ENCODE measurements around the gene MISP. TPM values are rescaled to one million over a fixed set of nuclear protein-coding genes. Genes with fewer than 3 reads are reported as not detected.

Gene MISP
- polyA plus RNA-seq, 2 of the 4 experiments (the other 2 are of a cell fraction) = 46.5 to 62.7 TPM

GRCh38 chr19:795691-796581 is 45.0 kb downstream of the MISP start:
- ATAC-seq = no peak
- no peak for TF ChIP-seq MAZ (IDR thresholded peaks at IDR 0.05; ENCODE audit: borderline replicate concordance, low read depth, low read length)
- no peak for TF ChIP-seq PHF8 (IDR thresholded peaks at IDR 0.05; ENCODE audit: borderline replicate concordance, low read depth)
- TF ChIP-seq ZSCAN20 (CRISPR knock-in tag; IDR thresholded peaks at IDR 0.05) = no peak
- no peak; the same call in 1 of the 2 replicates for TF ChIP-seq CHD4 (IDR thresholded peaks at IDR 0.05; ENCODE audit: borderline replicate concordance)
- no peak for TF ChIP-seq HEYL (CRISPR knock-in tag; IDR thresholded peaks at IDR 0.05)
- no peak for TF ChIP-seq POLR2AphosphoS2 (conservative IDR thresholded peaks at IDR 0.05; ENCODE audit: low read length)
- no peak for TF ChIP-seq RAD21 (conservative IDR thresholded peaks at IDR 0.05 in 1 of 2, IDR thresholded peaks at IDR 0.05 in 1 of 2)
- TF ChIP-seq RNF2 (IDR thresholded peaks at IDR 0.05; ENCODE audit: borderline replicate concordance, low read depth) = no peak
- TF ChIP-seq KDM5A (IDR thresholded peaks at IDR 0.05) = no peak
- TF ChIP-seq PBX3 (IDR thresholded peaks at IDR 0.05) = no peak
- no peak for TF ChIP-seq FOXS1 (CRISPR knock-in tag; IDR thresholded peaks at IDR 0.05)
- no peak for TF ChIP-seq USF2 (IDR thresholded peaks at IDR 0.05)
- no peaks in the 10 kb centered on the region for H3K9me3 ChIP-seq
- H3K4me3 ChIP-seq = peak overlapping the region; percentile 53
- ChIA-PET POLR2A (no interaction called here), CTCF (interaction anchor here (1.1 kb wide), 1 partner anchor 25 kb away, joined by 4 read pairs; no protein-coding TSS in a partner anchor)
- peak overlapping the region; percentile 87 to 97 for H3K27ac ChIP-seq
- WGBS (ENCODE audit: missing lambda C conversion rate) = 91% methylated on average over 12 of the region's 39 CpGs
- DNase-seq (ENCODE audit: low read depth in 1 of 2, low spot score in 1 of 2) = no peak
- peak overlapping the region; percentile 99 for H3K4me2 ChIP-seq
- FAIRE-seq = no peak
- peaks cover 40% of the 10 kb centered on the region for H3K4me1 ChIP-seq

GRCh38 chr19:796692-797527 is 46.0 kb downstream of the MISP start, which contains the start of gene PTBP1:
TSS of gene PTBP1 (plus strand) at chr19:797452. CDS start at chr19:797498, 46 bp downstream.
- ChIA-PET POLR2A (interaction anchor here (0.7 kb wide), 1 partner anchor 28 kb away, joined by 3 read pairs; no protein-coding TSS in a partner anchor), CTCF (interaction anchor here (1.1 kb wide), 1 partner anchor 26 kb away, joined by 4 read pairs; no protein-coding TSS in a partner anchor)
- TF ChIP-seq ZNF302 (CRISPR knock-in tag; IDR thresholded peaks at IDR 0.05) (no peak), HES2 (IDR thresholded peaks at IDR 0.05) (no peak), RAD21 (conservative IDR thresholded peaks at IDR 0.05 in 1 of 2, IDR thresholded peaks at IDR 0.05 in 1 of 2) (no peak), MAZ (IDR thresholded peaks at IDR 0.05; ENCODE audit: borderline replicate concordance, low read depth, low read length) (no peak), NPAS2 (CRISPR knock-in tag; IDR thresholded peaks at IDR 0.05; ENCODE audit: borderline replicate concordance) (peak; percentile 75; the same call in 1 of the 2 replicates), FOSL2 (IDR thresholded peaks at IDR 0.05) (no peak), FOSL2 (CRISPR knock-in tag; IDR thresholded peaks at IDR 0.05) (0 out of 2 replicates have a peak, but pooled peaks have one; percentile 4), BCL3 (IDR thresholded peaks at IDR 0.05) (peak; percentile 83; the same call in 1 of the 3 replicates), EHMT2 (IDR thresholded peaks at IDR 0.05; ENCODE audit: low read depth) (no peak), MYC (IDR thresholded peaks at IDR 0.05; ENCODE audit: borderline replicate concordance, low read length) (peak; percentile 94), REST (IDR thresholded peaks at IDR 0.05) (no peak), HOXB13 (CRISPR knock-in tag; IDR thresholded peaks at IDR 0.05; ENCODE audit: low read depth) (0 out of 2 replicates have a peak, but pooled peaks have one; percentile 46), HOXB5 (CRISPR knock-in tag; IDR thresholded peaks at IDR 0.05) (peak; percentile 76), HDAC2 (IDR thresholded peaks at IDR 0.05) (no peak), USF2 (IDR thresholded peaks at IDR 0.05) (peak; percentile 98)

More at GRCh38 chr19:796692-797527, 46.0 kb downstream of the MISP start, which contains the start of gene PTBP1:
- 0% methylated on average over 20 of the region's 83 CpGs for WGBS (ENCODE audit: missing lambda C conversion rate)
- DNase-seq (ENCODE audit: low read depth in 1 of 2, low spot score in 1 of 2) (peak; percentile 86 to 100), ATAC-seq (peak; percentile 79 to 85), FAIRE-seq (peak; percentile 39)
- peak within 1 kb of the TSS; percentile 100 for H3K27ac ChIP-seq
- H3K4me1 ChIP-seq = peaks cover 40% of the 10 kb centered on the region
- H3K4me2 ChIP-seq = peak within 1 kb of the TSS; percentile 99
- peak within 1 kb of the TSS; percentile 100 for H3K4me3 ChIP-seq
- no peaks in the 10 kb centered on the region for H3K9me3 ChIP-seq
